GM19438 (cell line): ENCODE data around the gene TCP11X1.
"Not testable (repeated sequence)": the region's sequence is repeated elsewhere in the genome, so short reads cannot be mapped to it uniquely, and the experiment has no call there.

Source experiments
- ATAC-seq: cut with Tn5 transposase; IDR thresholded peaks from one replicate; pipeline ENCODE4 v1.9.1; 2021; ENCODE audit warnings: low read depth; ENCODE audit not compliant: unreplicated experiment

The TCP11X1 gene

DNA sequence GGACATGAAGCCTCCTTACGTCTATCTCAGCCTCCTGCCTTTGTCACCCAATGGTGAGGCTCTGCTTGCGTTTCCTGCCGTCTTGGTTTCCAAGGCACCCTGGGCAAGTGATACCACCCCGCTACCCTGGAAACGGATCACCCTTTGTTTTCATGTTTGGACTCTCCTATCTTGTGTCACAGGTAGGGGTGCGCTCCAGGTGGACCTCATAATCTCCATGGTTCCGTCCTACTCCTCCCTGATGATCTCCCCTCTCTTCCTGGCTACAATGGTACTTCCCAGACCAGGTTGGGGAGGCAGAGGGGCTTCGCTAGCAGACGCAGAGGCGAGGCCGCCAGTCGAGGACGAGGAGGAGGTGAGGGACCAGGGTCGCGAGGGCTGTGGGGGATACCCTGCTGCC is at the start of gene TCP11X1:
Gene TCP11X1, plus strand, starts transcription at position 316 of the 400 bp plus-strand sequence.
- not testable (repeated sequence) for ATAC-seq

DNA sequence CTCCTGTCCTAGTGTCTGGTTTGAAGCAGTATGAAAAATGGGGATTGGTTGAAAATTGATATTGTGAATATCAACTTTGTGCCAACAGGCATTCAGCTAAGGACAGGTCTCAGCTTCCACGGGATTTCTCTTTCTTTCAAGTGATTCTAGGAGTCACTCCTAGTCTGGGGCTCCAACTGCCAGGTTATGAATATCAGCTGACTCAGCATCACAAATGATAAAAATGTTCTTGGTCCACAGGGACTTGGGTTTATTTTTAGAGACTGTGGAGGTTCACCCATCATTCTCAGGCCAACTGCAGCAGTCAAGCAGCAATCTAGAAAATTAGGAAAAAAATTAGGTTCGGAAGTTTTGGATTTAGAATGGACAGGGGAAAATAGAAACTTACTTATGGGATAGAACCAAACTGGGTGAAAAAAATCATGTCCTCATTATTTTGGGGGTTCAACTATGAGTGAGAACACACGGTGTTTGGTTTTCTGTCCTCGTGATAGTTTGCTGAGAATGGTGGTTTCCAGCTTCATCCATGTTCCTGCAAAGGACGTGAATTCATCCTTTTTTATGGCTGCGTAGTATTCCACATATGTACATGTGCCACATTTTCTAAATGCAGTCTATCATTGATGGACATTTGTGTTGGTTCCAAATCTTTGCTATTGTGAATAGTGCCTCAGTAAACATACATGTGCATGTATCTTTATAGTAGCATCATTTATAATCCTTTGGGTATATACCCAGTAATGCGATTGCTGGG is 29.0 kb upstream of the TCP11X1 start:
- no peak for ATAC-seq

DNA sequence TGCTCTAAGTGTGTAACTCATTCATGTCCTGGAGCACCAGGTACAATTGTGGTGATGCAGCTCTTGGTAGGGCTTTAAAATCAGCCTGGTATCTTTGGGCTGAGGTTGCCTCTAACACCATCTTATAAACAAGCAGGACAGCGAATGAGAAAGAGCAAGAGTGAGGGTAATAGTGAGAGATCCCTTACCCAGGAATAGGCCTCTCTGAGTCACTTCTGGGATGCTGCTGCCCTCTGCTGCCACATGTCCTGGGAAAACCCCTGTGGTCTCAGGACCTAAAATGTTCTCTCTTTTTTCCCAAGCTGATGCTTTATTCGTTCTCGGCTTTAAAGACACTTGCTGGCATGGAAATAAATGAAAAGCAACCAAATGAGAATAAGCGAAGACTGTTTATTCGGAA is 7.2 kb upstream of the TCP11X1 start:
- not testable (repeated sequence) for ATAC-seq

DNA sequence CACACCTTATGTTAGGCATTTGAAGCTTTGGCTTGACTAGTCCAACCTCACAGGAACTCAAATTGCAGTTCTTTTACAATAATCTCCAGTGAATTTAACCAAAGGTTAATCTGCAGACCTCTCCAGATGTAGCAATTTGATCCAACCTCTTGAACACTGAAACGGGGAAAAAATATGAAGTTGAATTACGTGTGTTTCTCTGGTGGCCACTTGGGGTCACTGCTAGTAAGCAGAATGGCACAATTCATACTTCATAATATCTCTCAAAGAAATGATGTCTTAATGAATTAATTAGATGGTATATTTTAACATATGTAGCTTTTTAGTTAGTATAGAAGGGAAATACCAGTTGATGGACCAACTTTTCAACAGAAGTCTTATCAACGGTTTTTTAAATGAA is 1.4 kb downstream of the TCP11X1 start:
- not testable (repeated sequence) for ATAC-seq

DNA sequence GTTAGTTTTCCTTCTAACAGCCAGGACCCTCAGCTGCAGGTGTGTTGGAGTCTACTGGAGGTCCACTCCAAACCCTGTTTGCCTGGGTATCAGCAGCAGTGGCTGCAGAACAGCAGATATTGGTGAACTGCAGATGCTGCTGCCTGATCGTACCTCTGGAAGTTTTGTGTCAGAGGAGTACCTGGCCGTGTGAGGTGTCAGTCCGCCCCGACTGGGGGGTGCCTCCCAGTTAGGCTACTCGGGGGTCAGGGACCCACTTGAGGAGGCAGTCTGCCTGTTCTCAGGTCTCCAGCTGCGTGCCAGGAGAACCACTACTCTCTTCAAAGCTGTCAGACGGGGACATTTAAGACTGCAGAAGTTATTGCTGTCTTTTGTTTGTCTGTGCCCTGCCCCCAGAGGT is 20.6 kb downstream of the TCP11X1 start:
- not testable (repeated sequence) for ATAC-seq

DNA sequence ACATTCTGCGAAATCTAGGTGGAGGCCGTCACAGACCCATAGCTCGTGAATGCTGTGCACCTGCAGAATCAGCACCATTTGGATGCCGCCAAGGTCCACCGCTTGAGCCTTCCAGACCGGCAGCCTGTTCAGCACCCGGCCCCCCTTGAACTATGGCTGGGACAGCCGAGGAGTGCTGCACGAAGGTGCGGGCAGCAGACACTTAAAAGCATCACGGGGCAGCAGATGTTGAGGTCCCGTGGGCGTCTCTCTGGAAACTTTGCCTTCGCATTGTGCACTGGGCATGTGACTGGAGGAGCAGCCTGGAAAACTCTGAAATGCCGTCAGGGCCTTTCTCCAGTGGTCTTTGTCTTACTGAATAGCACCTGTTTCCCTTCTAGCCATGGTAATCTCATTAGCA is 25.2 kb downstream of the TCP11X1 start:
- not testable (repeated sequence) for ATAC-seq

DNA sequence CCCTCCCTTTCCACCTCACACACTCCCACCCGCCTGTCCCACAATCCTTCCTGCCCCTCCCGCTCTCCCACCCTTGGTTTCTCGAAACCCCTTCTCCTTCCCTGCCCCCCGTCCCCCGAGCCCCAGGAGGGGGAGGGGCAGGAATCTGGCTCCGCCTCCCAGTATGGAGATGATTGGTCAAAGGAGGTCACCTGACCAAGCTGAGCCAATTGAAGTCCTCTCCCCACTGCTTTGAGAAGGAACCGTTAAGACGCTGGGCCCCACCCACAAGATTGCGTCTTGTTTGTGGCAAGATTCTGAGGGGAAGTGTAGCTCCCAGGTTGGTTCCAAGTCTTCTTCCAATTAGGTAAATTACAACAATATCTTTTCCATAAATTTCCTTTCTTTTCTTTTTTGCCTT is 31.8 kb downstream of the TCP11X1 start, which contains the start of gene NXF2:
Gene NXF2, plus strand, starts transcription at position 275 of the 400 bp plus-strand sequence. CDS start 59,912 bp downstream, outside the sequence.
- ATAC-seq: not testable (repeated sequence)

DNA sequence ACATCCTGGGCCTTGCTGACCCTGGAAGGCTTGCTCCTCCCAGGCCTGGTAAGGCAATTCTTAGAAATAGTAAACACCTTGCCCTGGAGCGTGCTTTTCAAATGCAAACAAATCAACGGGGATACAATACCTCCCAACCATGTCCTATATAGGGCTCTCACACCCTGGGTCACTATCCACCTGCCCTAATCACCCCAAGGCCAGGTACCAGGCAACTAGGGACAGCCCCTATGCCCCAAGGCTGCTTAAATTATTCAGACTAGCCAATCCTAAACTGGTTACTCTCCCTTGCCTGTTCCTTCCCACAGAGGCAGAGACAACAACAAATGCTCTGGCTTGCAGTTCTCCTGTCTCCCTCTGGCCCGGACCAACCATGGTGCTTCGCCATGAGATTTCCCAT is 57.1 kb downstream of the TCP11X1 start:
- not testable (repeated sequence) for ATAC-seq
